HepG2 (cell line): ENCODE data around the gene PSMB2. TPM values are rescaled to one million over a fixed set of nuclear protein-coding genes. Genes with fewer than 3 reads are reported as not detected.
A peak's percentile ranks its signal among the peaks of the same experiment; 100 is the strongest.

Source experiments
- ATAC-seq: fragments of 200-7000 bp; cut with Tn5 transposase; 3 replicates; pipeline ENCODE4 v1.9.1; 2020; ENCODE audit warnings: mild to moderate bottlenecking, moderate library complexity
- BruUV-seq: library from RNA; stranded (reverse); fragments of 400-500 nt; replicated peaks from 2 replicates; lab custom pipeline; 2021; lab: Mats Ljungman, UMichigan
- CTCF ChIA-PET: fragments of 300-600 bp; formaldehyde crosslinking; extraction: SDS; loops from one replicate; lab custom pipeline; 2021; ENCODE audit warnings: low total read pairs, inconsistent platforms, low intra/inter-chr PET ratio; lab: Yijun Ruan, JAX
- POLR2A ChIA-PET: fragments of 350-600 bp; sonication (Branson Sonifier 250); formaldehyde crosslinking; loops from one replicate; lab custom pipeline; 2020; ENCODE audit warnings: antibody characterized with exemption, inconsistent platforms; lab: Yijun Ruan, JAX
- DNase-seq: peaks from one replicate; pipeline ENCODE4 v3.0.0-alpha.2; 2015; ENCODE audit warnings: low spot score
- FAIRE-seq: peaks from 3 replicates; lab custom pipeline; 2011; peaks lifted over from hg19 to GRCh38; lab: Jason Lieb, UNC
- H2AFZ ChIP-seq: one replicate; pipeline ENCODE4 v1.6.1; 2011; ENCODE audit warnings: low read length, inconsistent platforms
- H3K27ac ChIP-seq: fragments of 300-600 bp; 3 replicates; pipeline ENCODE4 v1.8.0; 2011; ENCODE audit warnings: mixed run types, mild to moderate bottlenecking, mixed read lengths, low read length, inconsistent platforms; ENCODE audit not compliant: insufficient read depth; ENCODE audit errors: extremely low read length
- H3K27me3 ChIP-seq, 2 experiments: fragments of 200-600 bp in 1 of 2; 2 replicates in 1 of 2; 3 replicates in 1 of 2; pipeline versions ENCODE4 v1.6.0 to v1.8.0; 2011; ENCODE audit warnings: low read length in 2 of 2, mild to moderate bottlenecking in 2 of 2, moderate library complexity in 2 of 2, inconsistent platforms in 1 of 2; ENCODE audit not compliant: insufficient read depth in 2 of 2, control insufficient read depth in 1 of 2
- H3K36me3 ChIP-seq, 2 experiments: fragments of 200-600 bp in 1 of 2; replicated peaks in 1 of 2; 2 replicates in 1 of 2; 3 replicates in 1 of 2; pipeline versions ENCODE4 v1.5.1 to v1.8.0; 2011; ENCODE audit warnings: low read length in 2 of 2, inconsistent platforms in 1 of 2; ENCODE audit not compliant: insufficient read depth in 2 of 2, control insufficient read depth in 1 of 2
- H3K4me1 ChIP-seq: 2 replicates; pipeline ENCODE4 v1.5.1; 2012; ENCODE audit warnings: low read length, inconsistent platforms; ENCODE audit not compliant: insufficient read depth
- H3K4me2 ChIP-seq: 2 replicates; pipeline ENCODE4 v1.6.0; 2011; ENCODE audit warnings: low read depth, low read length, inconsistent platforms
- H3K4me3 ChIP-seq, 3 experiments: fragments of 200-600 bp in 1 of 3; sonication (generic), shearing (Covaris generic) in 1 of 3; replicated peaks in 1 of 3; 2 replicates each; pipeline ENCODE4 v1.5.1; 2011 to 2016; ENCODE audit warnings: low read length in 3 of 3, inconsistent platforms in 2 of 3, low read depth in 2 of 3, mild to moderate bottlenecking in 2 of 3, control low read depth in 1 of 3, mixed read lengths in 1 of 3; ENCODE audit not compliant: insufficient read depth in 1 of 3
- H3K79me2 ChIP-seq: one replicate; pipeline ENCODE4 v1.6.1; 2011; ENCODE audit warnings: low read length, inconsistent platforms; ENCODE audit not compliant: insufficient read depth
- H3K9ac ChIP-seq: 2 replicates; pipeline ENCODE4 v1.6.0; 2011; ENCODE audit warnings: mild to moderate bottlenecking, low read depth, low read length, inconsistent platforms; ENCODE audit not compliant: insufficient read depth
- H3K9me3 ChIP-seq: 2 replicates; pipeline ENCODE4 v1.5.1; 2012; ENCODE audit warnings: mild to moderate bottlenecking, low read length
- H4K20me1 ChIP-seq: 2 replicates; pipeline ENCODE4 v1.6.0; 2011; ENCODE audit warnings: inconsistent platforms, mild to moderate bottlenecking, low read length, moderate library complexity; ENCODE audit not compliant: insufficient read depth
- CCAR2 ChIP-seq: fragments of 200-400 bp; formaldehyde crosslinking; optimal IDR thresholded peaks from 2 replicates; pipeline ENCODE3; 2018; ENCODE audit warnings: low read depth, mild to moderate bottlenecking, low read length, moderate library complexity
- IKZF1 ChIP-seq: fragments of 450-650 bp; IDR thresholded peaks from 2 replicates; pipeline ENCODE4 v1.7.1; 2016
- IRF9 ChIP-seq: sonication (generic); formaldehyde crosslinking; IDR thresholded peaks from 2 replicates; pipeline ENCODE4 v1.8.0; 2022; ENCODE audit warnings: missing genetic modification reagents, mild to moderate bottlenecking, borderline replicate concordance
- KDM4B ChIP-seq: sonication (generic); formaldehyde crosslinking; IDR thresholded peaks from 2 replicates; pipeline ENCODE4 v1.4.0; 2020; ENCODE audit warnings: missing genetic modification reagents
- NFKBIZ ChIP-seq: IDR thresholded peaks from 2 replicates; pipeline ENCODE4 v1.6.1; 2018; ENCODE audit warnings: missing genetic modification reagents, missing compliant biosample characterization
- NR2F1 ChIP-seq, 2 experiments: fragments of 450-650 bp in 1 of 2; formaldehyde crosslinking in 1 of 2; IDR thresholded peaks; 2 replicates each; pipeline versions ENCODE4 v1.5.0 to v1.6.1; 2016 to 2020; ENCODE audit warnings: mild to moderate bottlenecking in 1 of 2, missing compliant biosample characterization in 1 of 2, missing genetic modification reagents in 1 of 2, moderate library complexity in 1 of 2
- RBAK ChIP-seq: sonication (generic); formaldehyde crosslinking; IDR thresholded peaks from 2 replicates; pipeline ENCODE4 v1.5.1; 2020; ENCODE audit warnings: mild to moderate bottlenecking, missing genetic modification reagents
- RBM22 ChIP-seq: fragments of 200-400 bp; formaldehyde crosslinking; optimal IDR thresholded peaks from 2 replicates; pipeline ENCODE3; 2017; ENCODE audit warnings: mild to moderate bottlenecking, low read length, moderate library complexity
- RXRB ChIP-seq: IDR thresholded peaks from 2 replicates; pipeline ENCODE4 v1.6.1; 2016; ENCODE audit warnings: borderline replicate concordance, missing genetic modification reagents, missing compliant biosample characterization
- ZNF292 ChIP-seq: sonication (generic); formaldehyde crosslinking; IDR thresholded peaks from 2 replicates; pipeline ENCODE4 v1.8.1; 2022; ENCODE audit warnings: mild to moderate bottlenecking, low read depth, missing genetic modification reagents, borderline replicate concordance
- ZNF678 ChIP-seq: sonication (generic); formaldehyde crosslinking; IDR thresholded peaks from 2 replicates; pipeline ENCODE4 v1.4.0; 2020; ENCODE audit warnings: mild to moderate bottlenecking, missing genetic modification reagents
- ZNF703 ChIP-seq: sonication (generic); formaldehyde crosslinking; IDR thresholded peaks from 2 replicates; pipeline ENCODE4 v1.5.1; 2020; ENCODE audit warnings: missing genetic modification reagents, mild to moderate bottlenecking, moderate library complexity, borderline replicate concordance
- WGBS: methylation state at CpG from one replicate; pipeline ENCODE4 v1.1.6; 2017; ENCODE audit warnings: low lambda C conversion rate; 5-methylcytosine and 5-hydroxymethylcytosine counted together
- in situ Hi-C: cut with HindIII; loops from 2 replicates; pipeline ENCODE4 v1.10.0; 2017; ENCODE audit warnings: low pct_unique_long_range_greater_than_20kb; ENCODE audit not compliant: extremely low pct_ligation_motif_present
- intact Hi-C: fragments of 100-400 bp; cut with micrococcal nuclease; formaldehyde crosslinking; loops from one replicate; pipeline ENCODE4 v1.10.0; 2022; ENCODE audit not compliant: unreplicated experiment
- polyA plus RNA-seq, 8 experiments: library from polyadenylated mRNA; depleted of rRNA in 3 of 8; stranded (reverse) in 7 of 8; unstranded in 1 of 8; fragments of >200 nt; fragmentation: Illumina TruSeq in 4 of 8; extraction: Trizol in 4 of 8; gene quantifications; 2 replicates each; pipeline versions ENCODE4 v1.2.1 to v1.2.3, GENCODE V29; 2011 to 2016; ENCODE audit warnings: low read depth in 4 of 8, missing spikeins in 1 of 8, mixed read lengths in 1 of 8; ENCODE audit not compliant: insufficient read depth in 1 of 8
- total RNA-seq, 5 experiments: library from RNA; depleted of rRNA; stranded (reverse); fragments of >200 nt; fragmentation: Illumina TruSeq; extraction: Trizol; gene quantifications; 2 replicates each; pipeline ENCODE4 v1.2.3, GENCODE V29; 2016; ENCODE audit warnings: low read depth in 1 of 5
- TF ChIP-seq, protein P1 (sequence below): sonication (generic); formaldehyde crosslinking; IDR thresholded peaks from 2 replicates; pipeline ENCODE4 v1.5.0; 2020; ENCODE audit warnings: mild to moderate bottlenecking, missing genetic modification reagents, borderline replicate concordance
- TF ChIP-seq, protein P2 (sequence below): sonication (generic); formaldehyde crosslinking; IDR thresholded peaks from 2 replicates; pipeline ENCODE4 v1.5.0; 2020; ENCODE audit warnings: missing genetic modification reagents

PSMB2 gene
- total and polyA plus RNA-seq, 2 of the 13 experiments (the other 11 are each of a cell fraction or from before 2014, with no cell fraction given): 60.6 to 62.2 TPM

- TF ChIP-seq, protein P1, sequence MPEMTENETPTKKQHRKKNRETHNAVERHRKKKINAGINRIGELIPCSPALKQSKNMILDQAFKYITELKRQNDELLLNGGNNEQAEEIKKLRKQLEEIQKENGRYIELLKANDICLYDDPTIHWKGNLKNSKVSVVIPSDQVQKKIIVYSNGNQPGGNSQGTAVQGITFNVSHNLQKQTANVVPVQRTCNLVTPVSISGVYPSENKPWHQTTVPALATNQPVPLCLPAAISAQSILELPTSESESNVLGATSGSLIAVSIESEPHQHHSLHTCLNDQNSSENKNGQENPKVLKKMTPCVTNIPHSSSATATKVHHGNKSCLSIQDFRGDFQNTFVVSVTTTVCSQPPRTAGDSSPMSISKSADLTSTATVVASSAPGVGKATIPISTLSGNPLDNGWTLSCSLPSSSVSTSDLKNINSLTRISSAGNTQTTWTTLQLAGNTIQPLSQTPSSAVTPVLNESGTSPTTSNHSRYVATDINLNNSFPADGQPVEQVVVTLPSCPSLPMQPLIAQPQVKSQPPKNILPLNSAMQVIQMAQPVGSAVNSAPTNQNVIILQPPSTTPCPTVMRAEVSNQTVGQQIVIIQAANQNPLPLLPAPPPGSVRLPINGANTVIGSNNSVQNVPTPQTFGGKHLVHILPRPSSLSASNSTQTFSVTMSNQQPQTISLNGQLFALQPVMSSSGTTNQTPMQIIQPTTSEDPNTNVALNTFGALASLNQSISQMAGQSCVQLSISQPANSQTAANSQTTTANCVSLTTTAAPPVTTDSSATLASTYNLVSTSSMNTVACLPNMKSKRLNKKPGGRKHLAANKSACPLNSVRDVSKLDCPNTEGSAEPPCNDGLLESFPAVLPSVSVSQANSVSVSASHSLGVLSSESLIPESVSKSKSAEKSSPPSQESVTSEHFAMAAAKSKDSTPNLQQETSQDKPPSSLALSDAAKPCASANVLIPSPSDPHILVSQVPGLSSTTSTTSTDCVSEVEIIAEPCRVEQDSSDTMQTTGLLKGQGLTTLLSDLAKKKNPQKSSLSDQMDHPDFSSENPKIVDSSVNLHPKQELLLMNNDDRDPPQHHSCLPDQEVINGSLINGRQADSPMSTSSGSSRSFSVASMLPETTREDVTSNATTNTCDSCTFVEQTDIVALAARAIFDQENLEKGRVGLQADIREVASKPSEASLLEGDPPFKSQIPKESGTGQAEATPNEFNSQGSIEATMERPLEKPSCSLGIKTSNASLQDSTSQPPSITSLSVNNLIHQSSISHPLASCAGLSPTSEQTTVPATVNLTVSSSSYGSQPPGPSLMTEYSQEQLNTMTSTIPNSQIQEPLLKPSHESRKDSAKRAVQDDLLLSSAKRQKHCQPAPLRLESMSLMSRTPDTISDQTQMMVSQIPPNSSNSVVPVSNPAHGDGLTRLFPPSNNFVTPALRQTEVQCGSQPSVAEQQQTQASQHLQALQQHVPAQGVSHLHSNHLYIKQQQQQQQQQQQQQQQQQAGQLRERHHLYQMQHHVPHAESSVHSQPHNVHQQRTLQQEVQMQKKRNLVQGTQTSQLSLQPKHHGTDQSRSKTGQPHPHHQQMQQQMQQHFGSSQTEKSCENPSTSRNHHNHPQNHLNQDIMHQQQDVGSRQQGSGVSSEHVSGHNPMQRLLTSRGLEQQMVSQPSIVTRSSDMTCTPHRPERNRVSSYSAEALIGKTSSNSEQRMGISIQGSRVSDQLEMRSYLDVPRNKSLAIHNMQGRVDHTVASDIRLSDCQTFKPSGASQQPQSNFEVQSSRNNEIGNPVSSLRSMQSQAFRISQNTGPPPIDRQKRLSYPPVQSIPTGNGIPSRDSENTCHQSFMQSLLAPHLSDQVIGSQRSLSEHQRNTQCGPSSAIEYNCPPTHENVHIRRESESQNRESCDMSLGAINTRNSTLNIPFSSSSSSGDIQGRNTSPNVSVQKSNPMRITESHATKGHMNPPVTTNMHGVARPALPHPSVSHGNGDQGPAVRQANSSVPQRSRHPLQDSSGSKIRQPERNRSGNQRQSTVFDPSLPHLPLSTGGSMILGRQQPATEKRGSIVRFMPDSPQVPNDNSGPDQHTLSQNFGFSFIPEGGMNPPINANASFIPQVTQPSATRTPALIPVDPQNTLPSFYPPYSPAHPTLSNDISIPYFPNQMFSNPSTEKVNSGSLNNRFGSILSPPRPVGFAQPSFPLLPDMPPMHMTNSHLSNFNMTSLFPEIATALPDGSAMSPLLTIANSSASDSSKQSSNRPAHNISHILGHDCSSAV (CRISPR knock-in tag): no peak
- TF ChIP-seq, protein P2, sequence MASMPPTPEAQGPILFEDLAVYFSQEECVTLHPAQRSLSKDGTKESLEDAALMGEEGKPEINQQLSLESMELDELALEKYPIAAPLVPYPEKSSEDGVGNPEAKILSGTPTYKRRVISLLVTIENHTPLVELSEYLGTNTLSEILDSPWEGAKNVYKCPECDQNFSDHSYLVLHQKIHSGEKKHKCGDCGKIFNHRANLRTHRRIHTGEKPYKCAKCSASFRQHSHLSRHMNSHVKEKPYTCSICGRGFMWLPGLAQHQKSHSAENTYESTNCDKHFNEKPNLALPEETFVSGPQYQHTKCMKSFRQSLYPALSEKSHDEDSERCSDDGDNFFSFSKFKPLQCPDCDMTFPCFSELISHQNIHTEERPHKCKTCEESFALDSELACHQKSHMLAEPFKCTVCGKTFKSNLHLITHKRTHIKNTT (CRISPR knock-in tag): no peak
- no peak for TF ChIP-seq KDM4B (CRISPR knock-in tag)
Observed at GRCh38 chr1:35598895-35599294, 42.4 kb downstream of the PSMB2 start (continued).

GRCh38 chr1:35597870-35598269 is 43.5 kb downstream of the PSMB2 start:
- Histone ChIP-seq H2AFZ (no peak overlapping the region), H3K27me3 (no peaks in the 10 kb centered on the region), H3K9ac (no peak overlapping the region), H3K4me1 (peaks cover 8% of the 10 kb centered on the region), H4K20me1 (no peaks in the 10 kb centered on the region), H3K4me2 (no peak overlapping the region), H3K79me2 (no peaks in the 10 kb centered on the region), H3K4me3 (no peak overlapping the region), H3K36me3 (peaks cover 2 to 27% of the 10 kb centered on the region in 2 experiments; a peak in 4 of 5 replicates), H3K9me3 (no peaks in the 10 kb centered on the region), H3K27ac (no peak overlapping the region)
- FAIRE-seq (no peak), ATAC-seq (no peak), DNase-seq (no peak)
- in situ Hi-C loops: no loop called here
- ChIA-PET POLR2A (no interaction called here), CTCF (no interaction called here)
- no TSS peak for BruUV-seq
- WGBS: 95% methylated on average over 4 of the region's 5 CpGs
- intact Hi-C loops: no loop called here
- TF ChIP-seq IRF9 (CRISPR knock-in tag) (no peak), ZNF292 (CRISPR knock-in tag) (no peak), RBM22 (peak; percentile 74), RXRB (CRISPR knock-in tag) (no peak), NFKBIZ (CRISPR knock-in tag) (no peak), ZNF703 (CRISPR knock-in tag) (no peak), ZNF678 (CRISPR knock-in tag) (no peak), CCAR2 (no peak), IKZF1 (no peak), RBAK (CRISPR knock-in tag) (no peak), NR2F1 (CRISPR knock-in tag; IDR thresholded peaks at IDR 0.05) (no peak)
